Vagina (tissue), 2 donors: ENCODE results near the gene ABAT. TPM values are rescaled to one million over a fixed set of nuclear protein-coding genes. Genes with fewer than 3 reads are reported as not detected.

Source experiments
- DNase-seq, 2 donors: peaks; one replicate each; pipeline ENCODE4 v3.0.0-alpha.2; 2017; ENCODE audit errors: extremely low spot score in 2 of 2
- H3K27ac ChIP-seq: fragments of 200-600 bp; sonication (generic); one replicate; pipeline ENCODE4 v1.5.1; 2019
- H3K27me3 ChIP-seq: fragments of 200-600 bp; sonication (generic); one replicate; pipeline ENCODE4 v1.5.1; 2019
- H3K36me3 ChIP-seq, 2 donors: fragments of 200-600 bp; sonication (generic); one replicate each; pipeline ENCODE4 v1.5.1; 2017 to 2019
- H3K4me1 ChIP-seq: fragments of 200-600 bp; sonication (generic); one replicate; pipeline ENCODE4 v1.5.1; 2019
- H3K4me3 ChIP-seq, 2 donors: fragments of 200-600 bp; sonication (generic); 1 replicate in 1 of 2; 2 replicates in 1 of 2; pipeline ENCODE4 v1.5.1; 2016 to 2019
- H3K9me3 ChIP-seq: fragments of 200-600 bp; sonication (generic); one replicate; pipeline ENCODE4 v1.5.1; 2019
- POLR2A ChIP-seq, 2 donors: fragments of 450-650 bp; IDR thresholded peaks; one replicate each; pipeline ENCODE4 v1.6.1; 2017; ENCODE audit warnings: antibody characterized with exemption in 2 of 2, mild to moderate bottlenecking in 2 of 2, moderate library complexity in 2 of 2
- POLR2AphosphoS5 ChIP-seq, 2 donors: sonication (generic); formaldehyde crosslinking; IDR thresholded peaks; one replicate each; pipeline ENCODE4 v1.9.0; 2017; ENCODE audit warnings: antibody characterized with exemption in 2 of 2, mild to moderate bottlenecking in 2 of 2, low read depth in 1 of 2; ENCODE audit not compliant: insufficient read depth in 1 of 2
- intact Hi-C: fragments of 100-400 bp; cut with DNase I; formaldehyde crosslinking; loops from one replicate; pipeline ENCODE4 v1.15.1; 2023
- total RNA-seq: library from RNA; depleted of rRNA; stranded (reverse); fragments of >200 nt; gene quantifications from one replicate; pipeline ENCODE4 v1.2.3, GENCODE V29; 2016
- TF ChIP-seq, protein P1 (sequence below), 3 experiments: fragments of 450-650 bp in 2 of 3; fragments of 200-600 bp in 1 of 3; sonication (generic) in 1 of 3; IDR thresholded peaks; one replicate each; pipeline ENCODE4 v1.5.1; 2017 to 2019; ENCODE audit warnings: antibody characterized with exemption in 3 of 3, mild to moderate bottlenecking in 2 of 3, moderate library complexity in 2 of 3

Gene ABAT
- total RNA-seq, 1 donor from 2014 or later: 3.9 TPM

DNA sequence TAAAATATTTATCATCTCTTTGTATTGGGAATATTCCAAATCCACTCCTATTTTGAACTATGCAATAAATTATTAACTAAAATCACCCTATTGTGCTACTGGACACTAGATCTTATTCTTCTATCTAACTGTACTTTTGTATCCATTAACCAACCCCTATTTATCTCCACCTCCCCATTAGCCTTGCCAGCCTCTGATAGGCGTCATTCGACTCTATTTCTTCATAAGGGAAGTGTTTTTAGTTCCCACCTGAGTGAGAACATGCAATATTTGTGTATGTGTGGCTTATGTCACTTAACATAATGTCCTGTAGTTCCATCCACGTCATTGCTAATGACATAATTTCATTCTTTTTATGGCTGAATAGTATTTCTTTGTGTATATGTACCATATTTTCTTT lies 99.1 kb downstream of the ABAT start:
- Histone ChIP-seq H3K4me3 (no peak overlapping the region), H3K36me3 (no peaks in the 10 kb centered on the region), H3K9me3 (no peaks in the 10 kb centered on the region), H3K4me1 (no peaks in the 10 kb centered on the region), H3K27ac (no peak overlapping the region), H3K27me3 (no peaks in the 10 kb centered on the region)
- DNase-seq: no peak
- TF ChIP-seq, protein P1, sequence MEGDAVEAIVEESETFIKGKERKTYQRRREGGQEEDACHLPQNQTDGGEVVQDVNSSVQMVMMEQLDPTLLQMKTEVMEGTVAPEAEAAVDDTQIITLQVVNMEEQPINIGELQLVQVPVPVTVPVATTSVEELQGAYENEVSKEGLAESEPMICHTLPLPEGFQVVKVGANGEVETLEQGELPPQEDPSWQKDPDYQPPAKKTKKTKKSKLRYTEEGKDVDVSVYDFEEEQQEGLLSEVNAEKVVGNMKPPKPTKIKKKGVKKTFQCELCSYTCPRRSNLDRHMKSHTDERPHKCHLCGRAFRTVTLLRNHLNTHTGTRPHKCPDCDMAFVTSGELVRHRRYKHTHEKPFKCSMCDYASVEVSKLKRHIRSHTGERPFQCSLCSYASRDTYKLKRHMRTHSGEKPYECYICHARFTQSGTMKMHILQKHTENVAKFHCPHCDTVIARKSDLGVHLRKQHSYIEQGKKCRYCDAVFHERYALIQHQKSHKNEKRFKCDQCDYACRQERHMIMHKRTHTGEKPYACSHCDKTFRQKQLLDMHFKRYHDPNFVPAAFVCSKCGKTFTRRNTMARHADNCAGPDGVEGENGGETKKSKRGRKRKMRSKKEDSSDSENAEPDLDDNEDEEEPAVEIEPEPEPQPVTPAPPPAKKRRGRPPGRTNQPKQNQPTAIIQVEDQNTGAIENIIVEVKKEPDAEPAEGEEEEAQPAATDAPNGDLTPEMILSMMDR (IDR thresholded peaks at IDR 0.05): no peak
- no peak for TF ChIP-seq POLR2A (IDR thresholded peaks at IDR 0.05)
- no peak for TF ChIP-seq POLR2AphosphoS5 (IDR thresholded peaks at IDR 0.05; ENCODE audit: insufficient read depth in 1 of 2, low read depth in 1 of 2)
- intact Hi-C loops: no loop called here

GRCh38 chr16:8774208-8774607 lies 99.8 kb downstream of the ABAT start:
- intact Hi-C loops: no loop called here
- H3K9me3 ChIP-seq: no peaks in the 10 kb centered on the region
- H3K27ac ChIP-seq: no peak overlapping the region
- TF ChIP-seq POLR2A (IDR thresholded peaks at IDR 0.05) (no peak), POLR2AphosphoS5 (IDR thresholded peaks at IDR 0.05; ENCODE audit: insufficient read depth in 1 of 2, low read depth in 1 of 2) (no peak)
- TF ChIP-seq, protein P1 (IDR thresholded peaks at IDR 0.05): no peak
- H3K36me3 ChIP-seq: no peaks in the 10 kb centered on the region
- no peaks in the 10 kb centered on the region for H3K4me1 ChIP-seq
- no peaks in the 10 kb centered on the region for H3K27me3 ChIP-seq
- DNase-seq: no peak
- no peak overlapping the region for H3K4me3 ChIP-seq

DNA sequence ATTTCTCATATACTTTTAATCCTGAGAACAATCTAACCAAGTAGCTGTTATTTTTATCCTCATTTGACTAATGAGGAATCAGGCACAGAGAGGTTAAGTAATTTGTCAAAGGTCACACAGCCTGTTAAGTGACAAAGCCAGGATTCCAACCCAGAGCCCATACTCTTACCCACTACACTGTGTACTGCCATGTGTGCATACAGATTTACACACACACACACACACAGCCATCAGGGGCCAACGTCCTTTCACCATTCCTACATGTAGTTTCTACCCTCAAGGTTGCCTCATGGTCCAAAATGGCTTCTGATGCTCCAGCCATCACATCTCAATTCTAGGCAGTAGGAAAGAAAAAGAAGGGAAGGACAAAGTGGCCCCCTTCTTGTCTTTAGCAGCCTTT lies 100.9 kb downstream of the ABAT start:
- H3K9me3 ChIP-seq: no peaks in the 10 kb centered on the region
- H3K27me3 ChIP-seq: no peaks in the 10 kb centered on the region
- no peak for DNase-seq
- no peaks in the 10 kb centered on the region for H3K4me1 ChIP-seq
- H3K4me3 ChIP-seq: no peak overlapping the region
- intact Hi-C loops: no loop called here
- H3K27ac ChIP-seq: no peak overlapping the region
- H3K36me3 ChIP-seq: no peaks in the 10 kb centered on the region
- TF ChIP-seq POLR2A (IDR thresholded peaks at IDR 0.05): no peak
- TF ChIP-seq, protein P1 (IDR thresholded peaks at IDR 0.05): no peak
- TF ChIP-seq POLR2AphosphoS5 (IDR thresholded peaks at IDR 0.05; ENCODE audit: insufficient read depth in 1 of 2, low read depth in 1 of 2): no peak

DNA sequence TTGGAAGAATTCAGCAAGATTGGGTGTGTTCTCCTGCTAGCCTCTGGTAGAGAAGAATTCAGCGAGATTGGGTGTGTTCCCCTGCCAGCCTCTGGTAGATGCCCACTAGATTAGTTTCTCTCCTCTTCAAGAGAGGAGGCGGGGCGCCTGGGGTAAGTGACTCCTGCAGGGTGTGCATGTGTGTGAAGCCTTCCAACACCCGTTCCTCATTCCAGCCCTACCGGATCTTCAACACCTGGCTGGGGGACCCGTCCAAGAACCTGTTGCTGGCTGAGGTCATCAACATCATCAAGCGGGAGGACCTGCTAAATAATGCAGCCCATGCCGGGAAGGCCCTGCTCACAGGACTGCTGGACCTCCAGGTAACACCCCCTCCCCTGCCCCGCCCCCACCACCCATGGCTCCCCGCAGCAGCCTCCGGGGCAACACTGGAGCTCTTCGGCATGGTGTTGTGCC lies 101.7 kb downstream of the ABAT start:
- no peaks in the 10 kb centered on the region for H3K4me1 ChIP-seq
- H3K27ac ChIP-seq: no peak overlapping the region
- H3K4me3 ChIP-seq: no peak overlapping the region
- intact Hi-C loops: no loop called here
- H3K27me3 ChIP-seq: no peaks in the 10 kb centered on the region
- TF ChIP-seq POLR2AphosphoS5 (IDR thresholded peaks at IDR 0.05; ENCODE audit: insufficient read depth in 1 of 2, low read depth in 1 of 2) (no peak), POLR2A (IDR thresholded peaks at IDR 0.05) (no peak)
- TF ChIP-seq, protein P1 (IDR thresholded peaks at IDR 0.05): no peak
- DNase-seq: no peak
- no peaks in the 10 kb centered on the region for H3K36me3 ChIP-seq
- H3K9me3 ChIP-seq: no peaks in the 10 kb centered on the region

DNA sequence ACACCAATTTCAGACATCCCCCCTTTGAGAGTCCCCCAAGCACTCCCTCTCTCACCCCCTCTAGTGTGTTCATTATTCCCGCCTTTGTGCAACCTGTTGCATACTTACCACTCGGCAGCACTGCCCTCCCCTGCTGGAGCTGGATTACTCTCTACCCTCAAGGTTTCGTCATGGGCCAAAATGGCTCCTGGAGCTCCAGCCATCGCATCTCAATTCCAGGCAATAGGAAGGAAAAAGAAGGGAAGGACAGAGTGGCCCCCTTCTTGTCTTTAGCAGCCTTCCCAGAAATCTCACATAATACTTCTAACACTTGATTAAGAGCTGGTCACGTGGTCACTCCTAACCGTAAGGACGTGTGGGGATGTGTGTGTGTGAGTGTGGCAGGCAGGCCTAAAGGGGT lies 102.8 kb downstream of the ABAT start:
- DNase-seq: no peak
- intact Hi-C loops: no loop called here
- H3K27me3 ChIP-seq: no peaks in the 10 kb centered on the region
- H3K4me1 ChIP-seq: no peaks in the 10 kb centered on the region
- no peaks in the 10 kb centered on the region for H3K36me3 ChIP-seq
- no peak overlapping the region for H3K4me3 ChIP-seq
- TF ChIP-seq, protein P1 (IDR thresholded peaks at IDR 0.05): no peak
- TF ChIP-seq POLR2AphosphoS5 (IDR thresholded peaks at IDR 0.05; ENCODE audit: insufficient read depth in 1 of 2, low read depth in 1 of 2) (no peak), POLR2A (IDR thresholded peaks at IDR 0.05) (no peak)
- no peak overlapping the region for H3K27ac ChIP-seq
- no peaks in the 10 kb centered on the region for H3K9me3 ChIP-seq
